Mesothelial cell of epicardium (in vitro differentiated cells): ENCODE data around the gene SPON1. TPM values are rescaled to one million over a fixed set of nuclear protein-coding genes. Genes with fewer than 3 reads are reported as not detected.
"Not testable (repeated sequence)": the region's sequence is repeated elsewhere in the genome, so short reads cannot be mapped to it uniquely, and the experiment has no call there.

Experiments
- DNase-seq, 2 experiments: peaks; one replicate each; pipeline ENCODE4 v3.0.0; 2021; ENCODE audit warnings: low spot score in 2 of 2; ENCODE audit not compliant: unreplicated experiment in 2 of 2
- H3K27ac Mint-ChIP-seq: 2 replicates; pipeline ENCODE4 v1.8.0; 2021; ENCODE audit warnings: mixed read lengths
- H3K27me3 Mint-ChIP-seq: 2 replicates; pipeline ENCODE4 v1.8.0; 2021; ENCODE audit warnings: low read depth, mixed read lengths
- H3K36me3 Mint-ChIP-seq: 2 replicates; pipeline ENCODE4 v1.8.0; 2021; ENCODE audit warnings: mixed read lengths
- H3K4me1 Mint-ChIP-seq: 2 replicates; pipeline ENCODE4 v1.8.0; 2021; ENCODE audit warnings: mixed read lengths
- H3K4me3 Mint-ChIP-seq: 2 replicates; pipeline ENCODE4 v1.8.0; 2021; ENCODE audit warnings: mild to moderate bottlenecking, moderate library complexity, mixed read lengths
- H3K9me3 Mint-ChIP-seq: 2 replicates; pipeline ENCODE4 v1.8.0; 2021; ENCODE audit warnings: mixed read lengths
- CTCF ChIP-seq: fragments of 200-600 bp; sonication (generic); IDR thresholded peaks from one replicate; pipeline ENCODE4 v1.5.0; 2021; ENCODE audit warnings: antibody characterized with exemption; ENCODE audit not compliant: unreplicated experiment
- total RNA-seq: library from RNA; stranded (reverse); gene quantifications from 3 replicates; pipeline ENCODE4 v1.2.1, GENCODE V29; 2021

The SPON1 gene
- total RNA-seq, 1 donor from 2014 or later = 30.9 TPM

- TF ChIP-seq CTCF = no peak
- H3K4me1 Mint-ChIP-seq = no peaks in the 10 kb centered on the region
Measured at GRCh38 chr11:14149683-14150082, 187.2 kb downstream of the SPON1 start.

GRCh38 chr11:14150878-14151277 is 188.4 kb downstream of the SPON1 start:
- no peak for TF ChIP-seq CTCF
- DNase-seq = no peak
- Mint-ChIP-seq H3K4me1 (no peaks in the 10 kb centered on the region), H3K36me3 (peaks cover 1% of the 10 kb centered on the region), H3K27ac (no peak overlapping the region), H3K9me3 (peaks cover 16% of the 10 kb centered on the region), H3K4me3 (no peak overlapping the region), H3K27me3 (peaks cover 7% of the 10 kb centered on the region)

More at GRCh38 chr11:14149683-14150082, 187.2 kb downstream of the SPON1 start:
- Mint-ChIP-seq H3K36me3 (peaks cover 1% of the 10 kb centered on the region), H3K9me3 (peaks cover 9% of the 10 kb centered on the region), H3K27ac (no peak overlapping the region), H3K4me3 (no peak overlapping the region), H3K27me3 (peaks cover 7% of the 10 kb centered on the region)
- DNase-seq = no peak

- H3K36me3 Mint-ChIP-seq, H3K27ac Mint-ChIP-seq, H3K27me3 Mint-ChIP-seq, DNase-seq, H3K4me1 Mint-ChIP-seq, H3K4me3 Mint-ChIP-seq: not testable (repeated sequence)
- peaks cover 38% of the 10 kb centered on the region for H3K9me3 Mint-ChIP-seq
Measured at GRCh38 chr11:14154103-14154502, 191.6 kb downstream of the SPON1 start.

- H3K27ac Mint-ChIP-seq = no peak overlapping the region
- H3K36me3 Mint-ChIP-seq = peaks cover 1% of the 10 kb centered on the region
- no peak overlapping the region for H3K4me3 Mint-ChIP-seq
Measured at GRCh38 chr11:14158393-14158792, 195.9 kb downstream of the SPON1 start.

GRCh38 chr11:14163576-14163975 is 201.1 kb downstream of the SPON1 start:
- peaks cover 42% of the 10 kb centered on the region for H3K9me3 Mint-ChIP-seq
- H3K27ac Mint-ChIP-seq = no peak overlapping the region
- H3K4me3 Mint-ChIP-seq = no peak overlapping the region
- no peaks in the 10 kb centered on the region for H3K4me1 Mint-ChIP-seq
- H3K27me3 Mint-ChIP-seq = no peaks in the 10 kb centered on the region
- DNase-seq = no peak
- no peaks in the 10 kb centered on the region for H3K36me3 Mint-ChIP-seq
- no peak for TF ChIP-seq CTCF

More at GRCh38 chr11:14158393-14158792, 195.9 kb downstream of the SPON1 start:
- no peak for TF ChIP-seq CTCF
- no peaks in the 10 kb centered on the region for H3K4me1 Mint-ChIP-seq
- H3K27me3 Mint-ChIP-seq = no peaks in the 10 kb centered on the region
- peaks cover 41% of the 10 kb centered on the region for H3K9me3 Mint-ChIP-seq
- no peak for DNase-seq

- DNase-seq, H3K27ac Mint-ChIP-seq, H3K4me3 Mint-ChIP-seq, H3K27me3 Mint-ChIP-seq, H3K9me3 Mint-ChIP-seq, H3K4me1 Mint-ChIP-seq, H3K36me3 Mint-ChIP-seq: not testable (repeated sequence)
Measured at GRCh38 chr11:14173679-14174078, 211.2 kb downstream of the SPON1 start.
